ENCODE results near the gene NBPF1. TPM values are rescaled to one million over a fixed set of nuclear protein-coding genes. Genes with fewer than 3 reads are reported as not detected.
"Not testable (repeated sequence)": the region's sequence is repeated elsewhere in the genome, so short reads cannot be mapped to it uniquely, and the experiment has no call there.

NBPF1 gene
- total RNA-seq, 1 experiment from 2014 or later: 46.0 TPM

GRCh38 chr1:16623337-16623736 lies 10.0 kb upstream of the NBPF1 start:
- CTCF ChIA-PET: interaction anchor here (3.2 to 3.8 kb wide), 2 partner anchors 85 to 324 kb away, joined by 34 to 48 read pairs; no protein-coding TSS in a partner anchor
- H3K9me3 ChIP-seq (ENCODE audit: control insufficient read depth in 1 of 2, insufficient read depth in 1 of 2, low read depth in 1 of 2, low read length in 2 of 2); H3K4me2 ChIP-seq (ENCODE audit: low read length); H3K27ac ChIP-seq (ENCODE audit: low read depth, low read length); H3K79me2 ChIP-seq (ENCODE audit: insufficient read depth, low read length); H3K4me3 ChIP-seq (replicated peaks in 1 of 2; ENCODE audit: low read depth in 1 of 2, low read length in 2 of 2); RAD21 ChIA-PET (ENCODE audit: low non-redundant PET in 1 of 2, low total read pairs in 2 of 2, uncharacterized antibody in 2 of 2, unreplicated experiment in 2 of 2); H3K9ac ChIP-seq (ENCODE audit: low read length); intact Hi-C loops (cut with micrococcal nuclease); H4K20me1 ChIP-seq (ENCODE audit: insufficient read depth); POLR2A ChIA-PET; H3K27me3 ChIP-seq (ENCODE audit: insufficient read depth, low read length); H2AFZ ChIP-seq (ENCODE audit: low read depth, low read length, poor library complexity, severe bottlenecking); ATAC-seq; H3K9me2 ChIP-seq (ENCODE audit: insufficient read depth); DNase-seq (ENCODE audit: low read depth, low spot score); BruUV-seq (replicated peaks): not testable (repeated sequence)
- H3K4me1 ChIP-seq (ENCODE audit: control insufficient read depth in 1 of 2, insufficient read depth in 2 of 2, low read length in 2 of 2): peaks cover 0 to 12% of the 10 kb centered on the region in 2 experiments; a peak in 2 of 4 replicates
- H3K36me3 ChIP-seq (ENCODE audit: control insufficient read depth in 1 of 2, insufficient read depth in 2 of 2, low read length in 2 of 2): peaks cover 16 to 31% of the 10 kb centered on the region in 2 experiments; a peak in 3 of 4 replicates

DNA sequence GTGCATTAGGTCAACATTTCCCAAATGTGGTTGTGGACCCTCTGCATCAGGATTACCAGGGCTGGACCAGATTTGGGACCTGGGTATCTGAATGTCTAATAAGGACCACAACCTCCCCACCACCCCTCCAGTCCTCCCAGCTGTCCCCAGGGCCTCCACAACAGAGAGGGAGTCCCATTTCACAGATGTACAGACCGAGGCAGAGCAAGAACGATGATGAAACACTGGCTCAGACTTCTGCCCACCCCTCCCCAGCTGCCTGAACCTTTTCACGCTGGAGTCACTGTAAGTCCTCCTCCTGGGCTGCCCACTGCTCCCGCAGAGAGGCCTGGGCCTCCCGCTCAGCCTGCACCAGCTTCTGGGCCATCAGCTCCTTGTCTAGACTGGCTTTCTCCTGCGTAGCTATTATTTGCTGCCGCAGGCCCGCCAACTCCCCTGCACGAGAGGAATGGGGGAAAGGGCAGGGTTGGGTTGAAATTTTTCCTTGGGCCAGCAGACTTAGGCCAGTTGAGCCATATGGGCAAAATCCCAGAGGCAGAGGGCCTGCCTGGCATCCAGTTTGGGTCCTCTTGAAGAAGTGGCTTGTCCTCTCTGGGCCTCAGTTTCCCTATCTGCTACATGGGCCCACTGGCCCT lies 8.4 kb upstream of the NBPF1 start:
- not testable (repeated sequence) for H3K79me2 ChIP-seq (ENCODE audit: insufficient read depth, low read length); H3K27me3 ChIP-seq (ENCODE audit: insufficient read depth, low read length); H3K9me2 ChIP-seq (ENCODE audit: insufficient read depth); H3K27ac ChIP-seq (ENCODE audit: low read depth, low read length); H2AFZ ChIP-seq (ENCODE audit: low read depth, low read length, poor library complexity, severe bottlenecking); ATAC-seq; H3K4me2 ChIP-seq (ENCODE audit: low read length); H3K4me3 ChIP-seq (replicated peaks in 1 of 2; ENCODE audit: low read depth in 1 of 2, low read length in 2 of 2); H4K20me1 ChIP-seq (ENCODE audit: insufficient read depth); H3K9me3 ChIP-seq (ENCODE audit: control insufficient read depth in 1 of 2, insufficient read depth in 1 of 2, low read depth in 1 of 2, low read length in 2 of 2); BruUV-seq (replicated peaks); DNase-seq (ENCODE audit: low read depth, low spot score); H3K9ac ChIP-seq (ENCODE audit: low read length)
- ChIA-PET CTCF (interaction anchor here (0.7 to 3.8 kb wide), 11 partner anchors 9 to 338 kb away, joined by 4 to 48 read pairs (median 22); partner anchors contain the start of genes FBXO42 and NBPF1), RAD21 (ENCODE audit: low non-redundant PET in 1 of 2, low total read pairs in 2 of 2, uncharacterized antibody in 2 of 2, unreplicated experiment in 2 of 2) (interaction anchor here (0.5 to 1.3 kb wide), 3 partner anchors 86 to 325 kb away, joined by 3 to 7 read pairs (median 3); no protein-coding TSS in a partner anchor), POLR2A (interaction anchor here (1.0 to 2.4 kb wide), 4 partner anchors 13 to 283 kb away, joined by 3 to 41 read pairs (median 6); partner anchors contain the start of gene RNU1-2)
- intact Hi-C loops (cut with micrococcal nuclease): loop anchor here (2.0 kb wide), 1 partner anchor 319 kb away; no protein-coding TSS in a partner anchor
- H3K36me3 ChIP-seq (ENCODE audit: control insufficient read depth in 1 of 2, insufficient read depth in 2 of 2, low read length in 2 of 2): peaks cover 14 to 29% of the 10 kb centered on the region in 2 experiments; a peak in 3 of 4 replicates
- peaks cover 0 to 12% of the 10 kb centered on the region in 2 experiments; a peak in 2 of 4 replicates for H3K4me1 ChIP-seq (ENCODE audit: control insufficient read depth in 1 of 2, insufficient read depth in 2 of 2, low read length in 2 of 2)
